Endodermal cell (in vitro differentiated cells): ENCODE measurements around the gene ARSA. TPM values are rescaled to one million over a fixed set of nuclear protein-coding genes. Genes with fewer than 3 reads are reported as not detected.

Experiments
- DNase-seq: peaks from one replicate; pipeline ENCODE4 v3.0.0-alpha.2; 2017
- H3K27ac ChIP-seq: 2 replicates; pipeline ENCODE4 v1.5.1; 2013; ENCODE audit warnings: mild to moderate bottlenecking, low read depth, low read length, moderate library complexity
- H3K27me3 ChIP-seq: 2 replicates; pipeline ENCODE4 v1.6.1; 2013; ENCODE audit warnings: mild to moderate bottlenecking, low read length, moderate library complexity; ENCODE audit not compliant: insufficient read depth, control insufficient read depth, poor library complexity, severe bottlenecking
- H3K36me3 ChIP-seq: 2 replicates; pipeline ENCODE4 v1.7.0; 2013; ENCODE audit warnings: mild to moderate bottlenecking, low read length, moderate library complexity; ENCODE audit not compliant: control insufficient read depth, insufficient read depth
- H3K4me1 ChIP-seq: one replicate; pipeline ENCODE4 v1.7.0; 2013; ENCODE audit warnings: low read length; ENCODE audit not compliant: control insufficient read depth, insufficient read depth
- H3K4me3 ChIP-seq: 2 replicates; pipeline ENCODE4 v1.5.1; 2013; ENCODE audit warnings: mild to moderate bottlenecking, low read length, moderate library complexity
- H3K9ac ChIP-seq: 2 replicates; pipeline ENCODE4 v1.6.1; 2013; ENCODE audit warnings: mild to moderate bottlenecking, low read length, moderate library complexity; ENCODE audit not compliant: poor library complexity, severe bottlenecking; ENCODE audit errors: extremely low read depth
- H3K9me3 ChIP-seq: 2 replicates; pipeline ENCODE4 v1.6.1; 2013; ENCODE audit warnings: mild to moderate bottlenecking, low read length, moderate library complexity; ENCODE audit not compliant: control insufficient read depth
- H3K27ac Mint-ChIP-seq: 2 replicates; pipeline ENCODE4 v1.8.0; 2020; ENCODE audit warnings: mixed read lengths
- H3K27me3 Mint-ChIP-seq: 2 replicates; pipeline ENCODE4 v1.8.0; 2021; ENCODE audit warnings: mild to moderate bottlenecking, mixed read lengths; ENCODE audit not compliant: insufficient read depth
- H3K36me3 Mint-ChIP-seq: 2 replicates; pipeline ENCODE4 v1.8.0; 2020; ENCODE audit warnings: low read depth, mixed read lengths
- H3K4me1 Mint-ChIP-seq: 2 replicates; pipeline ENCODE4 v1.8.0; 2020; ENCODE audit warnings: mixed read lengths
- H3K4me3 Mint-ChIP-seq: 2 replicates; pipeline ENCODE4 v1.8.0; 2020; ENCODE audit warnings: mild to moderate bottlenecking, moderate library complexity, mixed read lengths
- H3K9me3 Mint-ChIP-seq: 2 replicates; pipeline ENCODE4 v1.8.0; 2020; ENCODE audit warnings: mild to moderate bottlenecking, mixed read lengths
- WGBS, 2 experiments: methylation state at CpG; one replicate each; pipeline versions ENCODE4 v1.1.5 to v1.1.7; 2013; ENCODE audit warnings: missing lambda C conversion rate in 2 of 2, mixed read lengths in 1 of 2; ENCODE audit not compliant: insufficient coverage in 1 of 2, insufficient read length in 1 of 2; 5-methylcytosine and 5-hydroxymethylcytosine counted together
- total RNA-seq, 2 donors: library from RNA; stranded (reverse); fragmentation: NEBNext Ultra II Directional in 1 of 2; extraction: Animal tissue kit (Norgen Biotek cat#: 25700) in 1 of 2; gene quantifications; 2 replicates in 1 of 2; 3 replicates in 1 of 2; pipeline ENCODE4 v1.2.1, GENCODE V29; 2021
- TF ChIP-seq, protein P1 (sequence below): fragments of 200-600 bp; sonication (generic); conservative IDR thresholded peaks from 2 replicates; pipeline ENCODE4 v1.5.0; 2021; ENCODE audit warnings: antibody characterized with exemption, mild to moderate bottlenecking

Gene ARSA
- total RNA-seq, 2 donors from 2014 or later, result 28.6 to 30.6 TPM

DNA sequence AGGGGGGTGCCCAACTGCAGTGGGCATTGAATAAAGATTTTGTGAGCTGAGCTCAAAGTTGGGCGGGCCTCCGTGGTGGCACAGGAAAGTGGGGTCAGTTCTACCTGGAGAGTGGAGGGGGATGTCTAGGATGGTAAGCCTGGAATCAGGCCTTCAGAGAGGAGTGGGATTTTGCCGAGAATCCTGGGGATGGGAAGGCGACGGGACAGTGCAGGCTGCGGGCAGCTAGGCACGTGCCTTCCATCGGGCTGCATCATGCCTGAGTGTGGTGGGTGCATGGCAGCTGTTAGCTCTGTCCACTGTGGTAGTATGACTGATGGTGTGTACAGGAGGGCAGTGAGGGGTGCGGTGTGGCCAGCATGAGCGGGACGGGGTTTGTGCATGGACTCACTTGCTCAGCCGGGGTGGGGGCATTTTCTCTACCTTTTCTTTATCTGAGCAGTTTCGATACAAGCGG is 48.3 kb upstream of the ARSA start:
- Mint-ChIP-seq H3K4me3 (peak overlapping the region; percentile 65), H3K36me3 (peaks cover 5% of the 10 kb centered on the region), H3K27me3 (peaks cover 44% of the 10 kb centered on the region), H3K27ac (no peak overlapping the region), H3K9me3 (no peaks in the 10 kb centered on the region), H3K4me1 (peaks cover 12% of the 10 kb centered on the region)
- WGBS, 2 experiments, result 93 to 95% methylated on average over 7 to 14 of the region's 14 CpGs
- Histone ChIP-seq H3K4me1 (no peaks in the 10 kb centered on the region), H3K36me3 (no peaks in the 10 kb centered on the region), H3K27me3 (peaks cover 22% of the 10 kb centered on the region), H3K27ac (no peak overlapping the region), H3K9me3 (no peaks in the 10 kb centered on the region), H3K4me3 (no peak overlapping the region), H3K9ac (no peak overlapping the region)
- TF ChIP-seq, protein P1, sequence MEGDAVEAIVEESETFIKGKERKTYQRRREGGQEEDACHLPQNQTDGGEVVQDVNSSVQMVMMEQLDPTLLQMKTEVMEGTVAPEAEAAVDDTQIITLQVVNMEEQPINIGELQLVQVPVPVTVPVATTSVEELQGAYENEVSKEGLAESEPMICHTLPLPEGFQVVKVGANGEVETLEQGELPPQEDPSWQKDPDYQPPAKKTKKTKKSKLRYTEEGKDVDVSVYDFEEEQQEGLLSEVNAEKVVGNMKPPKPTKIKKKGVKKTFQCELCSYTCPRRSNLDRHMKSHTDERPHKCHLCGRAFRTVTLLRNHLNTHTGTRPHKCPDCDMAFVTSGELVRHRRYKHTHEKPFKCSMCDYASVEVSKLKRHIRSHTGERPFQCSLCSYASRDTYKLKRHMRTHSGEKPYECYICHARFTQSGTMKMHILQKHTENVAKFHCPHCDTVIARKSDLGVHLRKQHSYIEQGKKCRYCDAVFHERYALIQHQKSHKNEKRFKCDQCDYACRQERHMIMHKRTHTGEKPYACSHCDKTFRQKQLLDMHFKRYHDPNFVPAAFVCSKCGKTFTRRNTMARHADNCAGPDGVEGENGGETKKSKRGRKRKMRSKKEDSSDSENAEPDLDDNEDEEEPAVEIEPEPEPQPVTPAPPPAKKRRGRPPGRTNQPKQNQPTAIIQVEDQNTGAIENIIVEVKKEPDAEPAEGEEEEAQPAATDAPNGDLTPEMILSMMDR, result no peak
- DNase-seq, result no peak

DNA sequence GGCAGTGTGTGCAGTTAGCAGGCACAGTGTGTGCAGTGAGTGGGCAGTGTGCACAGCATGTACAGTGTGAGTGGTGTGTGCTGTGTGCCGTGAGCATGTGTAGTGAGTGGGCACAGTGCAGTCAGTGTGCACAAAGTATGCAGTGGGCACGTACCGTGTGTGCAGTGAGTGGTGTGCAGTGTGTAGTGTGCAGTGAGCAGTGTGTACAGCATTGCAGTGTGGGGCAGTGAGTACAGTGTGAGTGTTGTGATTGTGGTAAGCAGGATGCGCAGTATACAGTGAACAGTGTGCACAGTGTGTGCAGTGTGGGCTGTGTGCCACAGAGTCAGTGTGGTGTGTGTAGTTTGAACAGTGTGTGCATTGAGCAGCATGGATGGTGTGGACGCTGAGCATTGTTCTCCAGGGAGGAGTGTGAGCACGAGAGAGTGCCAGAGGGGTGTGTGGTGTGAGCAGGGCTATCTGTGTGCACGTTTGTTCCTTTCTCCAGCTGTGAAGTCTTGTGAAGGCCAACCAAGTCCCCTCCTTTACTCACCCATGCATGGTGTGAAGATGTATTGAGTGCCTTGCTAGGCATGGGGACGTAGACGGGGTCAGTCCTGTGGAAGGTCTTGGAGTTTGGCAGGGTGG is 47.7 kb upstream of the ARSA start:
- TF ChIP-seq, protein P1, result no peak
- Mint-ChIP-seq H3K4me3 (peak overlapping the region; percentile 65), H3K27ac (no peak overlapping the region), H3K4me1 (peaks cover 12% of the 10 kb centered on the region), H3K36me3 (peaks cover 5% of the 10 kb centered on the region), H3K9me3 (no peaks in the 10 kb centered on the region), H3K27me3 (peaks cover 50% of the 10 kb centered on the region)
- Histone ChIP-seq H3K9me3 (no peaks in the 10 kb centered on the region), H3K27me3 (peaks cover 22% of the 10 kb centered on the region), H3K4me1 (no peaks in the 10 kb centered on the region), H3K4me3 (peak overlapping the region; percentile 78), H3K9ac (no peak overlapping the region), H3K36me3 (no peaks in the 10 kb centered on the region), H3K27ac (no peak overlapping the region)
- peak; percentile 38 for DNase-seq
- 88 to 100% methylated on average over 3 to 9 of the region's 9 CpGs for WGBS, 2 experiments

DNA sequence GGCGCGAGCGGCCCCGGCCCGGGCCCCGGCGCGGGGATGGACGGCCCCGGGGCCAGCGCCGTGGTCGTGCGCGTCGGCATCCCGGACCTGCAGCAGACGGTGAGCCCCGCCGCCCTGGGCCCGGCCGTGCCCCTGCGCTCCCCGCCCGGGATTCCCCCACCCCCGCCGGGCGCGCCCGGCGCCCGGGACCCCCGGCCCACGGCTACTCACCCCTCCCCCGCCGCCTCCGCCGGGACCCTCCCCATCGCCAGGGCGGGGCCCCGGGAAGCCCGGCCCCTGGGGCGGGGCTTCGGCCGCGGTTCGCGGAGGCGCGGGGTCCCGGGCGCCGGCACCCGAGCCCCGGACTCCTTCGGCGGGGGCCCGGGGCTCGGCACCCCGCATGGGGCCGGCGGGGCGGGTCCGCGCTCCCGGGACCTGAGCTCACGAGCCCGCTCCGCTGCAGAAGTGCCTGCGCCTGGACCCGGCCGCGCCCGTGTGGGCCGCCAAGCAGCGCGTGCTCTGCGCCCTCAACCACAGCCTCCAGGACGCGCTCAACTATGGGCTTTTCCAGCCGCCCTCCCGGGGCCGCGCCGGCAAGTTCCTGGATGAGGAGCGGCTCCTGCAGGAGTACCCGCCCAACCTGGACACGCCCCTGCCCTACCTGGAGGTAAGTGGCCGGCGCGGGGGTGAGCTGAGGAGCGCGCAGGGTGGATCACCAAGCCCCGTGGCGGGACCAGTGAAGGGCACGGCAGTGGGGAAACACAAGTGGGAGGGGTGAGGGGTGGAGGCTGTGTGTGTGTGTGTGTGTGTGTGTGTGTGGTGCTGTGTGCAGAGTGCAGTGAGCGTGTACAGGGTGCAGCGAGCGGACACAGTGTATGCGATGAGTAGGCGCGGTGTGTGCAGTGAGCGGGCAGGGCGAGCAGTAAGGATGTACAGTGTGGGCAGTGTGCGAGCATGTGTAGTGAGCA is 46.9 kb upstream of the ARSA start:
- peak overlapping the region; percentile 65 for H3K4me3 Mint-ChIP-seq
- H3K27me3 ChIP-seq, result peaks cover 22% of the 10 kb centered on the region
- peaks cover 5% of the 10 kb centered on the region for H3K36me3 Mint-ChIP-seq
- no peak overlapping the region for H3K27ac Mint-ChIP-seq
- H3K4me1 ChIP-seq, result no peaks in the 10 kb centered on the region
- H3K27ac ChIP-seq, result no peak overlapping the region
- H3K4me1 Mint-ChIP-seq, result peaks cover 12% of the 10 kb centered on the region
- peak; percentile 96 for DNase-seq
- peaks cover 55% of the 10 kb centered on the region for H3K27me3 Mint-ChIP-seq
- no peak overlapping the region for H3K9ac ChIP-seq
- TF ChIP-seq, protein P1, result no peak
- H3K9me3 Mint-ChIP-seq, result no peaks in the 10 kb centered on the region
- no peaks in the 10 kb centered on the region for H3K9me3 ChIP-seq
- H3K4me3 ChIP-seq, result peak overlapping the region; percentile 78
- WGBS, 2 experiments, result 9 to 12% methylated on average over 31 to 87 of the region's 105 CpGs
- no peaks in the 10 kb centered on the region for H3K36me3 ChIP-seq
